Activated naive CD8-positive, alpha-beta T cell treated with anti-CD3 and anti-CD28 coated beads, Interleukin-2, amount 50 U/mL, for 24 hours (primary cell): ENCODE data around the gene MAPK13.
"Not testable (repeated sequence)": the region's sequence is repeated elsewhere in the genome, so short reads cannot be mapped to it uniquely, and the experiment has no call there.

Source experiments
- ATAC-seq: fragments of 150-1000 bp; cut with Tn5 transposase; one replicate; pipeline ENCODE4 v1.10.0; 2021
- DNase-seq: peaks from one replicate; pipeline ENCODE4 v3.0.0; 2021
- H3K27ac Mint-ChIP-seq: one replicate; pipeline ENCODE4 v1.8.0; 2021; ENCODE audit warnings: mild to moderate bottlenecking, mixed read lengths
- H3K27me3 Mint-ChIP-seq: one replicate; pipeline ENCODE4 v1.8.0; 2021; ENCODE audit warnings: mixed read lengths
- H3K36me3 Mint-ChIP-seq: one replicate; pipeline ENCODE4 v1.8.0; 2021; ENCODE audit warnings: low read depth, mixed read lengths
- H3K4me1 Mint-ChIP-seq: one replicate; pipeline ENCODE4 v1.8.0; 2021; ENCODE audit warnings: mixed read lengths
- H3K4me3 Mint-ChIP-seq: one replicate; pipeline ENCODE4 v1.8.0; 2021; ENCODE audit warnings: mild to moderate bottlenecking, moderate library complexity, mixed read lengths
- H3K9me3 Mint-ChIP-seq: one replicate; pipeline ENCODE4 v1.8.0; 2021; ENCODE audit warnings: mixed read lengths

MAPK13 gene

GRCh38 chr6:36128793-36129192 lies 1.5 kb upstream of the MAPK13 start:
- Mint-ChIP-seq H3K4me1 (peaks cover 78% of the 10 kb centered on the region), H3K27me3 (no peaks in the 10 kb centered on the region), H3K36me3 (peaks cover 14% of the 10 kb centered on the region), H3K4me3 (no peak overlapping the region), H3K27ac (no peak overlapping the region), H3K9me3 (no peaks in the 10 kb centered on the region)
- ATAC-seq (no peak), DNase-seq (no peak)

- ATAC-seq, H3K9me3 Mint-ChIP-seq, DNase-seq, H3K27me3 Mint-ChIP-seq, H3K27ac Mint-ChIP-seq: not testable (repeated sequence)
- peaks cover 17% of the 10 kb centered on the region for H3K36me3 Mint-ChIP-seq
- peaks cover 76% of the 10 kb centered on the region for H3K4me1 Mint-ChIP-seq
- peak overlapping the region; percentile 89 for H3K4me3 Mint-ChIP-seq
Measured at GRCh38 chr6:36129334-36129733, 979 bp upstream of the MAPK13 start.

- Mint-ChIP-seq H3K4me1 (peaks cover 70% of the 10 kb centered on the region), H3K27ac (peak overlapping the region; percentile 89), H3K27me3 (no peaks in the 10 kb centered on the region), H3K9me3 (no peaks in the 10 kb centered on the region), H3K36me3 (peaks cover 22% of the 10 kb centered on the region), H3K4me3 (peak overlapping the region; percentile 86)
- DNase-seq (peak; percentile 74), ATAC-seq (peak; percentile 69)
Measured at GRCh38 chr6:36130667-36131510, 576 bp downstream of the MAPK13 start.

GRCh38 chr6:36131511-36132245 lies 1.4 kb downstream of the MAPK13 start:
- Mint-ChIP-seq H3K36me3 (peaks cover 25% of the 10 kb centered on the region), H3K9me3 (no peaks in the 10 kb centered on the region), H3K27me3 (no peaks in the 10 kb centered on the region), H3K27ac (peak overlapping the region; percentile 89), H3K4me1 (peaks cover 64% of the 10 kb centered on the region), H3K4me3 (peak overlapping the region; percentile 86)
- ATAC-seq (peak; percentile 75), DNase-seq (peak; percentile 54)

- H3K9me3 Mint-ChIP-seq, result no peaks in the 10 kb centered on the region
- peak overlapping the region; percentile 89 for H3K27ac Mint-ChIP-seq
- ATAC-seq (no peak), DNase-seq (no peak)
- peak overlapping the region; percentile 86 for H3K4me3 Mint-ChIP-seq
- H3K36me3 Mint-ChIP-seq, result peaks cover 29% of the 10 kb centered on the region
- H3K4me1 Mint-ChIP-seq, result peaks cover 57% of the 10 kb centered on the region
- H3K27me3 Mint-ChIP-seq, result no peaks in the 10 kb centered on the region
Measured at GRCh38 chr6:36132246-36132895, 2.1 kb downstream of the MAPK13 start.

- Mint-ChIP-seq H3K4me1 (peaks cover 49% of the 10 kb centered on the region), H3K36me3 (peaks cover 33% of the 10 kb centered on the region), H3K27ac (peak overlapping the region; percentile 89), H3K9me3 (no peaks in the 10 kb centered on the region), H3K27me3 (no peaks in the 10 kb centered on the region), H3K4me3 (no peak overlapping the region)
- no peak for DNase-seq
- ATAC-seq, result no peak
Measured at GRCh38 chr6:36133148-36133547, 2.8 kb downstream of the MAPK13 start.

- ATAC-seq (no peak), DNase-seq (no peak)
- H3K27me3 Mint-ChIP-seq, result no peaks in the 10 kb centered on the region
- no peak overlapping the region for H3K4me3 Mint-ChIP-seq
- H3K4me1 Mint-ChIP-seq, result peaks cover 41% of the 10 kb centered on the region
- H3K27ac Mint-ChIP-seq, result peak overlapping the region; percentile 54
- H3K36me3 Mint-ChIP-seq, result peaks cover 37% of the 10 kb centered on the region
- no peaks in the 10 kb centered on the region for H3K9me3 Mint-ChIP-seq
Measured at GRCh38 chr6:36133912-36134311, 3.6 kb downstream of the MAPK13 start.

GRCh38 chr6:36135053-36135731 lies 4.9 kb downstream of the MAPK13 start:
- peaks cover 36% of the 10 kb centered on the region for H3K4me1 Mint-ChIP-seq
- H3K27me3 Mint-ChIP-seq, result no peaks in the 10 kb centered on the region
- DNase-seq (no peak), ATAC-seq (no peak)
- H3K36me3 Mint-ChIP-seq, result peaks cover 46% of the 10 kb centered on the region
- H3K27ac Mint-ChIP-seq, result no peak overlapping the region
- no peak overlapping the region for H3K4me3 Mint-ChIP-seq
- H3K9me3 Mint-ChIP-seq, result no peaks in the 10 kb centered on the region

GRCh38 chr6:36136034-36136433 lies 5.7 kb downstream of the MAPK13 start:
- Mint-ChIP-seq H3K4me3 (no peak overlapping the region), H3K36me3 (peaks cover 46% of the 10 kb centered on the region), H3K27me3 (no peaks in the 10 kb centered on the region), H3K27ac (peak overlapping the region; percentile 61), H3K9me3 (no peaks in the 10 kb centered on the region), H3K4me1 (peaks cover 34% of the 10 kb centered on the region)
- DNase-seq (no peak), ATAC-seq (no peak)

- Mint-ChIP-seq H3K4me3 (no peak overlapping the region), H3K27me3 (no peaks in the 10 kb centered on the region), H3K27ac (peak overlapping the region; percentile 40), H3K4me1 (peaks cover 33% of the 10 kb centered on the region), H3K9me3 (no peaks in the 10 kb centered on the region), H3K36me3 (peaks cover 46% of the 10 kb centered on the region)
- no peak for DNase-seq
- ATAC-seq, result no peak
Measured at GRCh38 chr6:36136551-36136950, 6.2 kb downstream of the MAPK13 start.

- Mint-ChIP-seq H3K27me3 (no peaks in the 10 kb centered on the region), H3K9me3 (no peaks in the 10 kb centered on the region), H3K27ac (no peak overlapping the region), H3K4me3 (no peak overlapping the region), H3K4me1 (peaks cover 12% of the 10 kb centered on the region), H3K36me3 (peaks cover 36% of the 10 kb centered on the region)
- DNase-seq (no peak), ATAC-seq (no peak)
Measured at GRCh38 chr6:36138667-36139066, 8.4 kb downstream of the MAPK13 start.

GRCh38 chr6:36139431-36139830 lies 9.1 kb downstream of the MAPK13 start:
- no peak overlapping the region for H3K4me3 Mint-ChIP-seq
- H3K4me1 Mint-ChIP-seq, result peaks cover 9% of the 10 kb centered on the region
- H3K27ac Mint-ChIP-seq, result no peak overlapping the region
- DNase-seq (no peak), ATAC-seq (peak; percentile 16)
- H3K36me3 Mint-ChIP-seq, result peaks cover 33% of the 10 kb centered on the region
- H3K9me3 Mint-ChIP-seq, result no peaks in the 10 kb centered on the region
- no peaks in the 10 kb centered on the region for H3K27me3 Mint-ChIP-seq

- no peak for ATAC-seq
- H3K9me3 Mint-ChIP-seq, result no peaks in the 10 kb centered on the region
- peaks cover 9% of the 10 kb centered on the region for H3K4me1 Mint-ChIP-seq
- H3K27me3 Mint-ChIP-seq, result no peaks in the 10 kb centered on the region
- H3K27ac Mint-ChIP-seq, result no peak overlapping the region
- no peak overlapping the region for H3K4me3 Mint-ChIP-seq
- peaks cover 31% of the 10 kb centered on the region for H3K36me3 Mint-ChIP-seq
- no peak for DNase-seq
Measured at GRCh38 chr6:36139991-36140710, 9.8 kb downstream of the MAPK13 start.

GRCh38 chr6:36141091-36141490 lies 10.8 kb downstream of the MAPK13 start:
- H3K36me3 Mint-ChIP-seq, result peaks cover 28% of the 10 kb centered on the region
- no peaks in the 10 kb centered on the region for H3K27me3 Mint-ChIP-seq
- no peak overlapping the region for H3K27ac Mint-ChIP-seq
- no peak overlapping the region for H3K4me3 Mint-ChIP-seq
- DNase-seq (no peak), ATAC-seq (no peak)
- H3K4me1 Mint-ChIP-seq, result peaks cover 6% of the 10 kb centered on the region
- H3K9me3 Mint-ChIP-seq, result no peaks in the 10 kb centered on the region
